Fibroblast of lung (primary cell): Measurements from ENCODE around the gene RABGAP1. TPM values are rescaled to one million over a fixed set of nuclear protein-coding genes. Genes with fewer than 3 reads are reported as not detected.

Source experiments
- DNase-seq, 2 donors: peaks; one replicate each; pipeline versions ENCODE4 v3.0.0 to v3.0.0-alpha.2; 2010; ENCODE audit warnings: low read depth in 2 of 2
- H2AFZ ChIP-seq: 2 replicates; pipeline ENCODE4 v1.5.1; 2012; ENCODE audit warnings: low read length, control low read depth, inconsistent platforms
- H3K27ac ChIP-seq: 2 replicates; pipeline ENCODE4 v1.5.1; 2011; ENCODE audit warnings: low read length, control low read depth; ENCODE audit not compliant: insufficient read depth
- H3K27me3 ChIP-seq: 2 replicates; pipeline ENCODE4 v1.5.1; 2011; ENCODE audit warnings: mild to moderate bottlenecking, low read length; ENCODE audit not compliant: control insufficient read depth, insufficient read depth
- H3K36me3 ChIP-seq: 2 replicates; pipeline ENCODE4 v1.5.1; 2011; ENCODE audit warnings: low read length; ENCODE audit not compliant: control insufficient read depth, insufficient read depth
- H3K4me1 ChIP-seq: 2 replicates; pipeline ENCODE4 v1.5.1; 2011; ENCODE audit warnings: low read length; ENCODE audit not compliant: control insufficient read depth, insufficient read depth; ENCODE audit errors: extremely low read depth
- H3K4me2 ChIP-seq: 2 replicates; pipeline ENCODE4 v1.5.1; 2011; ENCODE audit warnings: low read length, control low read depth; ENCODE audit not compliant: insufficient read depth; ENCODE audit errors: extremely low read depth
- H3K4me3 ChIP-seq, 4 experiments: fragments of 200-600 bp in 1 of 4; sonication (generic) in 1 of 4; replicated peaks in 1 of 4; 2 replicates each; pipeline ENCODE4 v1.5.1; 2011 to 2016; ENCODE audit warnings: low read length in 4 of 4, low read depth in 3 of 4, mild to moderate bottlenecking in 3 of 4, control low read depth in 2 of 4, inconsistent platforms in 1 of 4, mixed read lengths in 1 of 4; ENCODE audit not compliant: insufficient read depth in 1 of 4; ENCODE audit errors: control extremely low read depth in 1 of 4
- H3K79me2 ChIP-seq: 2 replicates; pipeline ENCODE4 v1.5.1; 2012; ENCODE audit warnings: mild to moderate bottlenecking, low read length, inconsistent platforms; ENCODE audit not compliant: control insufficient read depth, insufficient read depth
- H3K9ac ChIP-seq: 2 replicates; pipeline ENCODE4 v1.5.1; 2011; ENCODE audit warnings: mild to moderate bottlenecking, low read length, control low read depth; ENCODE audit not compliant: insufficient read depth
- H3K9me3 ChIP-seq: 2 replicates; pipeline ENCODE4 v1.5.1; 2012; ENCODE audit warnings: low read depth, low read length; ENCODE audit not compliant: control insufficient read depth, insufficient read depth
- H4K20me1 ChIP-seq: 2 replicates; pipeline ENCODE4 v1.5.1; 2011; ENCODE audit warnings: low read length; ENCODE audit not compliant: control insufficient read depth, insufficient read depth; ENCODE audit errors: extremely low read depth
- CTCF ChIP-seq, 2 donors: IDR thresholded peaks in 1 of 2; conservative IDR thresholded peaks in 1 of 2; 1 replicate in 1 of 2; 2 replicates in 1 of 2; pipeline ENCODE4 v1.5.1; 2011 to 2012; ENCODE audit warnings: low read length in 2 of 2, control low read depth in 1 of 2, inconsistent platforms in 1 of 2, low read depth in 1 of 2, mild to moderate bottlenecking in 1 of 2
- EZH2 ChIP-seq: IDR thresholded peaks from 2 replicates; pipeline ENCODE4 v1.5.1; 2012; ENCODE audit warnings: low read length, control low read depth, mild to moderate bottlenecking; ENCODE audit errors: missing control alignments
- polyA plus RNA-seq, 2 donors: library from polyadenylated mRNA; depleted of rRNA in 1 of 2; stranded (reverse) in 1 of 2; unstranded in 1 of 2; fragments of >200 nt; gene quantifications; 2 replicates each; pipeline ENCODE4 v1.2.1, GENCODE V29; 2011 to 2012; ENCODE audit warnings: missing spikeins in 1 of 2
- total RNA-seq: library from RNA; depleted of rRNA; stranded (reverse); fragments of >200 nt; gene quantifications from 2 replicates; pipeline ENCODE4 v1.2.1, GENCODE V29; 2014

Gene RABGAP1
- total and polyA plus RNA-seq, 2 donors (not counting 1 experiment from before 2014, with no cell fraction given): 47.6 to 58.6 TPM

GRCh38 chr9:123033352-123033751 lies 92.5 kb downstream of the RABGAP1 start, which contains the start of gene GPR21:
Gene GPR21, plus strand, starts transcription at chr9:123033667. Its CDS starts 900 bp downstream, at chr9:123034567.
- Histone ChIP-seq H3K4me3 (peak within 1 kb of the TSS in 2 of 4 experiments; percentile 1 to 31), H3K27ac (no peak within 1 kb of the TSS), H3K79me2 (no peaks in the 10 kb centered on the region), H3K4me2 (no peak within 1 kb of the TSS), H3K27me3 (no peaks in the 10 kb centered on the region), H4K20me1 (no peaks in the 10 kb centered on the region), H3K36me3 (no peaks in the 10 kb centered on the region), H2AFZ (no peak within 1 kb of the TSS), H3K4me1 (peaks cover 10% of the 10 kb centered on the region), H3K9ac (no peak within 1 kb of the TSS), H3K9me3 (no peaks in the 10 kb centered on the region)
- DNase-seq: peak in 1 of 2 donors; percentile 30
- TF ChIP-seq CTCF (conservative IDR thresholded peaks at IDR 0.05 in 1 of 2, IDR thresholded peaks at IDR 0.05 in 1 of 2; ENCODE audit: low read depth in 1 of 2, low read length in 2 of 2) (no peak), EZH2 (no peak)

GRCh38 chr9:123033864-123034601 lies 93.2 kb downstream of the RABGAP1 start:
- H3K4me2 ChIP-seq: no peak overlapping the region
- peaks cover 10% of the 10 kb centered on the region for H3K4me1 ChIP-seq
- no peaks in the 10 kb centered on the region for H3K27me3 ChIP-seq
- TF ChIP-seq CTCF (conservative IDR thresholded peaks at IDR 0.05 in 1 of 2, IDR thresholded peaks at IDR 0.05 in 1 of 2; ENCODE audit: low read depth in 1 of 2, low read length in 2 of 2) (no peak), EZH2 (no peak)
- H2AFZ ChIP-seq: no peak overlapping the region
- no peaks in the 10 kb centered on the region for H3K36me3 ChIP-seq
- DNase-seq: peak; percentile 31 to 45
- H4K20me1 ChIP-seq: no peaks in the 10 kb centered on the region
- no peak overlapping the region for H3K9ac ChIP-seq
- H3K27ac ChIP-seq: no peak overlapping the region
- no peaks in the 10 kb centered on the region for H3K79me2 ChIP-seq
- H3K4me3 ChIP-seq: peak overlapping the region in 2 of 4 experiments; percentile 1 to 31
- no peaks in the 10 kb centered on the region for H3K9me3 ChIP-seq

GRCh38 chr9:123034881-123035510 lies 94.2 kb downstream of the RABGAP1 start:
- H3K36me3 ChIP-seq: no peaks in the 10 kb centered on the region
- H3K79me2 ChIP-seq: no peaks in the 10 kb centered on the region
- DNase-seq: no peak
- H3K9ac ChIP-seq: no peak overlapping the region
- H2AFZ ChIP-seq: no peak overlapping the region
- H3K27ac ChIP-seq: no peak overlapping the region
- H3K4me2 ChIP-seq: peak overlapping the region; percentile 20
- TF ChIP-seq EZH2 (no peak), CTCF (conservative IDR thresholded peaks at IDR 0.05 in 1 of 2, IDR thresholded peaks at IDR 0.05 in 1 of 2; ENCODE audit: low read depth in 1 of 2, low read length in 2 of 2) (no peak)
- H4K20me1 ChIP-seq: no peaks in the 10 kb centered on the region
- no peaks in the 10 kb centered on the region for H3K27me3 ChIP-seq
- no peaks in the 10 kb centered on the region for H3K9me3 ChIP-seq
- peaks cover 10% of the 10 kb centered on the region for H3K4me1 ChIP-seq
- H3K4me3 ChIP-seq: no peak overlapping the region
